Measurements from ENCODE around the gene LECT2. TPM values are rescaled to one million over a fixed set of nuclear protein-coding genes. Genes with fewer than 3 reads are reported as not detected.
A peak's percentile ranks its signal among the peaks of the same experiment; 100 is the strongest.

LECT2 gene
- total RNA-seq, 4 donors from 2014 or later, result not detected

DNA sequence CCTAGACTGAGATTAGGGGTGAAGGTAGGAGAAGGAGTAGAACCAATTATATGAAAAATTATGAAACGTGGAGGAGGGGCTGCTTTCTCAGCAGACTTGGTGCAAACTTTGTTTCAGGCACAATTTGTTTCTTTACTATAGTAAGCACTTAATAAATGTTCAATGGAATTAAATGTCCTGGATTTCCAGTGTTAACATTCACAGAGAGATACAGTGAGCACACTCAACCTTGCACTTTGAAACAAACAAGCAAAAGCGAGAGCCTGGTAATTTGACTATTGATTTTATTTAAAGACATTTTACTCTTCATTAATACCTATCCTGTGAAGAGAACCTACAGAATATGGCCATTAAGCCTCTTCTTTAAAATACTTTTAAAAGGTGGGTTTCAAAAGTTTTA is 933 bp downstream of the LECT2 start:
- no peak for TF ChIP-seq CTCF (IDR thresholded peaks at IDR 0.05)
- DNase-seq (ENCODE audit: low spot score) (no peak), ATAC-seq (ENCODE audit: low FRiP score) (no peak)

GRCh38 chr5:135952683-135953082 is 2.1 kb downstream of the LECT2 start:
- no peak for TF ChIP-seq CTCF (IDR thresholded peaks at IDR 0.05)
- ATAC-seq (ENCODE audit: low FRiP score) (no peak), DNase-seq (ENCODE audit: low spot score) (no peak)

DNA sequence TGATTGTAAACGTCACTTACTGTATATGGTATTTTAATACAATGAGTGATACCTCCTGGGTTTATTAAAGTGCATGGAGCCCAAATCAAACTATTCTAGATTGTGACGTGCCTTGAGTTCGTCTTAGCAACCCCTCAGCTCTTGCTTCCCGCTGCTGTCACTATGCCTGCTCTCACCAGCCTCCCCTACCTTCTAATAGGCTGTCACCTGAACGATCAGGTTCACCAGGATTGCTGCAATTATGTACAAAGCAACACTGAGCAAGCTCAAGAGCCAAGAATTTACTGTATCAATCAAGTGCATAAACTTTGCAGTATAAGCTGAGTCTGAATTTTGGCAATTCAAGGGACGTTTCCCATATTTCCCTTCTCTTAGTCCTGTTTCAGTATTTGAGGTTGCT is 3.0 kb downstream of the LECT2 start:
- no peak for TF ChIP-seq CTCF (IDR thresholded peaks at IDR 0.05)
- DNase-seq (ENCODE audit: low spot score) (no peak), ATAC-seq (ENCODE audit: low FRiP score) (no peak)

DNA sequence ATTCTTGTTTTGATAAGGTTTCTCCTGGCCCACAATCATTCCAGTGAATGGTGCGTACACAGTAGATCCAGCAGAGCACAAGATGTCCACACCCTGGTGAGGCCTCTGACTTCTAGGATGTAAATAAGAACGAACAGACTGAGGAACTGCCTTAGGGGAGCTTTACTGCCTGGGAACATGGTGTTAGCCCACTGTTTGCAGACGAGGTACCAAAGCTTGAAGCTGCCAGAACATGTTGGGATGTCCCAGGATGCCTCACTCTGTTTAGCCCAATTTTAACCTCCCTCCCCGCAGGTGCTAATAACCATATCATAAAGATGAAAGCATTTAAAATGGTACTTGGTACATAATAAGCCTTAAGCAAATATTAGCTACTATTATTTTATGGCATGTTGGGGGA is 3.5 kb downstream of the LECT2 start:
- ATAC-seq (ENCODE audit: low FRiP score) (no peak), DNase-seq (ENCODE audit: low spot score) (no peak)
- no peak for TF ChIP-seq CTCF (IDR thresholded peaks at IDR 0.05)

- DNase-seq (ENCODE audit: low spot score) (no peak), ATAC-seq (ENCODE audit: low FRiP score) (no peak)
- no peak for TF ChIP-seq CTCF (IDR thresholded peaks at IDR 0.05)
Measured at GRCh38 chr5:135950611-135951010, 4.2 kb downstream of the LECT2 start.

- TF ChIP-seq CTCF (IDR thresholded peaks at IDR 0.05), result peak in 1 of 3 donors; percentile 30
- no peak for DNase-seq (ENCODE audit: low spot score)
- no peak for ATAC-seq (ENCODE audit: low FRiP score)
Measured at GRCh38 chr5:135944967-135945560, 9.7 kb downstream of the LECT2 start.

DNA sequence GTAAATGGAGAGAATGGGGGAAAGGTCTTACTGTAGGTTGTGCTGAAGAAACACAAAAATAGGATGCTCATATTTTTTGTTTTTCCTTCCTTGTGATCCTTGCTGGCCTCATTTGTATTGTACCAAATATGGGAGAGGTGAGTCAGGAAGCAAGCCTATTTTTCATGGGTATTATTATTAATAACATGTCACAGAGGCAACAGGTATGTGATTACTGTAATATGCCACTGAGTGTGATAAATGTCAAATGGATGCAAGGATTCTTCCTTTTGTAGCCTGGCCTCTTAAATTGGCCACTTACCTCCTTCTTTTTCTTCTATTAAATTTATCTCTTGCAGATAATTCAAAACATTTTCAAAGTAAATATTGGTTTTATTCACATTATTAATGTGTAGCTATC is 10.2 kb downstream of the LECT2 start:
- no peak for TF ChIP-seq CTCF (IDR thresholded peaks at IDR 0.05)
- DNase-seq (ENCODE audit: low spot score) (no peak), ATAC-seq (ENCODE audit: low FRiP score) (no peak)
